SK-N-SH (cell line): ENCODE measurements around the gene NFASC. TPM values are rescaled to one million over a fixed set of nuclear protein-coding genes. Genes with fewer than 3 reads are reported as not detected.

Experiments
- CTCF ChIA-PET: fragments of 300-600, 350-600 bp; formaldehyde crosslinking; extraction: SDS; loops from one replicate; lab custom pipeline; 2021; lab: Yijun Ruan, JAX
- POLR2A ChIA-PET: fragments of 350-600 bp; sonication (Branson Sonifier 250); formaldehyde crosslinking; extraction: SDS; loops from one replicate; lab custom pipeline; 2020; ENCODE audit warnings: antibody characterized with exemption, inconsistent platforms; lab: Yijun Ruan, JAX
- DNase-seq: peaks from one replicate; pipeline ENCODE4 v3.0.0; 2012
- H2AFZ ChIP-seq: fragments of 200-600 bp; sonication (generic); 2 replicates; pipeline ENCODE4 v1.8.1; 2016; ENCODE audit warnings: antibody characterized with exemption, mild to moderate bottlenecking, low read depth
- H3F3A ChIP-seq: fragments of 200-600 bp; sonication (generic); replicated peaks from 2 replicates; pipeline ENCODE3; 2016; ENCODE audit warnings: antibody characterized with exemption, mild to moderate bottlenecking; ENCODE audit not compliant: insufficient read depth
- H3K27ac ChIP-seq, 2 experiments: fragments of 200-500 bp in 1 of 2; fragments of 200-600 bp in 1 of 2; sonication (Bioruptor generic) in 1 of 2; sonication (generic), shearing (Covaris generic) in 1 of 2; 2 replicates each; pipeline versions ENCODE4 v1.5.1 to v1.6.1; 2014 to 2016; ENCODE audit warnings: low read depth in 2 of 2, inconsistent platforms in 1 of 2, low read length in 1 of 2, mild to moderate bottlenecking in 1 of 2, mixed read lengths in 1 of 2
- H3K27me3 ChIP-seq: fragments of 200-600 bp; sonication (generic), shearing (Covaris generic); 2 replicates; pipeline ENCODE4 v1.6.1; 2016; ENCODE audit warnings: mixed run types; ENCODE audit not compliant: insufficient read depth
- H3K36me3 ChIP-seq, 2 experiments: fragments of 200-500 bp in 1 of 2; fragments of 200-600 bp in 1 of 2; sonication (Bioruptor generic) in 1 of 2; sonication (generic) in 1 of 2; replicated peaks in 1 of 2; 2 replicates each; pipeline versions ENCODE3 to v1.5.1; 2014 to 2016; ENCODE audit warnings: low read length in 1 of 2, mild to moderate bottlenecking in 1 of 2; ENCODE audit not compliant: insufficient read depth in 2 of 2, control insufficient read depth in 1 of 2
- H3K4me1 ChIP-seq, 2 experiments: fragments of 200-500 bp in 1 of 2; fragments of 200-600 bp in 1 of 2; sonication (Bioruptor generic) in 1 of 2; sonication (generic), shearing (Covaris generic) in 1 of 2; 2 replicates each; pipeline versions ENCODE4 v1.5.1 to v1.6.1; 2014 to 2016; ENCODE audit warnings: low read depth in 1 of 2, low read length in 1 of 2, mixed run types in 1 of 2; ENCODE audit not compliant: insufficient read depth in 2 of 2, control insufficient read depth in 1 of 2
- H3K4me2 ChIP-seq: fragments of 200-600 bp; sonication (generic), shearing (Covaris generic); 2 replicates; pipeline ENCODE4 v1.6.1; 2017; ENCODE audit warnings: mixed run types
- H3K4me3 ChIP-seq, 2 experiments: fragments of 200-500 bp in 1 of 2; fragments of 200-600 bp in 1 of 2; sonication (Bioruptor generic) in 1 of 2; sonication (generic), shearing (Covaris generic) in 1 of 2; 2 replicates each; pipeline versions ENCODE4 v1.5.1 to v1.8.1; 2014 to 2016; ENCODE audit warnings: low read depth in 2 of 2, inconsistent platforms in 1 of 2, low read length in 1 of 2, mild to moderate bottlenecking in 1 of 2, mixed read lengths in 1 of 2, moderate library complexity in 1 of 2
- H3K79me2 ChIP-seq: fragments of 200-600 bp; sonication (generic); 2 replicates; pipeline ENCODE4 v1.8.1; 2017; ENCODE audit warnings: mild to moderate bottlenecking; ENCODE audit not compliant: insufficient read depth
- H3K9ac ChIP-seq: fragments of 200-600 bp; sonication (generic); 2 replicates; pipeline ENCODE4 v1.6.1; 2017; ENCODE audit warnings: mixed run types
- H3K9me2 ChIP-seq: fragments of 200-600 bp; sonication (generic); 2 replicates; pipeline ENCODE4 v1.6.1; 2017; ENCODE audit warnings: mixed run types
- H3K9me3 ChIP-seq: fragments of 200-600 bp; sonication (generic); 2 replicates; pipeline ENCODE4 v1.6.1; 2017; ENCODE audit warnings: mixed run types, mild to moderate bottlenecking, moderate library complexity
- H4K20me1 ChIP-seq: fragments of 200-600 bp; sonication (generic); 2 replicates; pipeline ENCODE4 v1.6.1; 2017; ENCODE audit warnings: mild to moderate bottlenecking, mixed run types; ENCODE audit not compliant: insufficient read depth
- CHD2 ChIP-seq: fragments of 150-350 bp; IDR thresholded peaks from 2 replicates; pipeline ENCODE4 v1.6.1; 2018; ENCODE audit warnings: low read length; ENCODE audit not compliant: partially characterized antibody
- ELF1 ChIP-seq: IDR thresholded peaks from 2 replicates; pipeline ENCODE4 v1.4.0; 2012
- EZH2phosphoT487 ChIP-seq: fragments of 200-600 bp; sonication (generic); IDR thresholded peaks from 2 replicates; pipeline ENCODE4 v1.6.1; 2017; ENCODE audit warnings: low read depth, mixed run types, mild to moderate bottlenecking, antibody characterized with exemption, moderate library complexity, borderline replicate concordance
- GABPA ChIP-seq: IDR thresholded peaks from 2 replicates; pipeline ENCODE4 v1.4.0; 2012; ENCODE audit warnings: low read depth, mild to moderate bottlenecking
- IRF3 ChIP-seq: fragments of 150-350 bp; IDR thresholded peaks from 2 replicates; pipeline ENCODE4 v1.6.1; 2016; ENCODE audit warnings: mild to moderate bottlenecking, low read depth, low read length
- MEF2A ChIP-seq: IDR thresholded peaks from 2 replicates; pipeline ENCODE4 v1.4.0; 2012; ENCODE audit warnings: low read depth, borderline replicate concordance
- MXI1 ChIP-seq: IDR thresholded peaks from 2 replicates; pipeline ENCODE4 v1.6.1; 2012; ENCODE audit warnings: mild to moderate bottlenecking, low read depth, low read length, improper control_type of control experiment
- NFIC ChIP-seq: IDR thresholded peaks from 2 replicates; pipeline ENCODE4 v1.4.0; 2012; ENCODE audit warnings: borderline replicate concordance
- POLR2AphosphoS5 ChIP-seq: IDR thresholded peaks from 2 replicates; pipeline ENCODE4 v1.6.1; 2012; ENCODE audit warnings: low read depth, low read length
- RAD21 ChIP-seq: IDR thresholded peaks from 2 replicates; pipeline ENCODE4 v1.6.1; 2012; ENCODE audit warnings: mild to moderate bottlenecking, low read length
- RCOR1 ChIP-seq: fragments of 150-350 bp; IDR thresholded peaks from 2 replicates; pipeline ENCODE4 v1.6.1; 2017; ENCODE audit warnings: antibody characterized with exemption, low read length
- RFX5 ChIP-seq: IDR thresholded peaks from 2 replicates; pipeline ENCODE4 v1.6.1; 2012; ENCODE audit warnings: mild to moderate bottlenecking, improper control_type of control experiment, low read length
- SIN3A ChIP-seq: IDR thresholded peaks from 2 replicates; pipeline ENCODE4 v1.6.1; 2012; ENCODE audit warnings: low read depth, mild to moderate bottlenecking, low read length, moderate library complexity, borderline replicate concordance
- SMC3 ChIP-seq: IDR thresholded peaks from 2 replicates; pipeline ENCODE4 v1.6.1; 2012; ENCODE audit warnings: low read depth, low read length, improper control_type of control experiment
- TAF1 ChIP-seq: IDR thresholded peaks from 2 replicates; pipeline ENCODE4 v1.6.1; 2012; ENCODE audit warnings: low read depth, mild to moderate bottlenecking, low read length, moderate library complexity, borderline replicate concordance
- TCF12 ChIP-seq: IDR thresholded peaks from 2 replicates; pipeline ENCODE4 v1.4.0; 2012
- USF1 ChIP-seq: IDR thresholded peaks from 2 replicates; pipeline ENCODE4 v1.4.0; 2012; ENCODE audit warnings: low read depth, borderline replicate concordance
- USF2 ChIP-seq: fragments of 150-350 bp; IDR thresholded peaks from 2 replicates; pipeline ENCODE4 v1.6.1; 2017; ENCODE audit warnings: antibody characterized with exemption, low read length, low read depth, borderline replicate concordance
- ZBTB33 ChIP-seq: IDR thresholded peaks from 2 replicates; pipeline ENCODE4 v1.4.0; 2012; ENCODE audit warnings: low read depth, borderline replicate concordance
- WGBS: methylation state at CpG from one replicate; pipeline ENCODE4 v1.1.6; 2017; ENCODE audit warnings: low lambda C conversion rate; 5-methylcytosine and 5-hydroxymethylcytosine counted together
- polyA plus RNA-seq, 3 experiments: library from polyadenylated mRNA; depleted of rRNA; stranded (reverse); fragments of >200 nt; gene quantifications; 2 replicates each; pipeline ENCODE4 v1.2.3, GENCODE V29; 2012
- TF ChIP-seq, protein P1 (sequence below): fragments of 200-600 bp; sonication (generic); IDR thresholded peaks from 2 replicates; pipeline ENCODE4 v1.6.1; 2017; ENCODE audit warnings: antibody characterized with exemption, mild to moderate bottlenecking, moderate library complexity

The NFASC gene
- polyA plus RNA-seq, 1 of the 3 experiments (the other 2 are of a cell fraction) = 6.0 TPM

GRCh38 chr1:205060746-205061145, 190.1 kb downstream of the NFASC start (continued):
- no peak for TF ChIP-seq USF2
- TF ChIP-seq GABPA = no peak
- no peak for TF ChIP-seq TCF12
- TF ChIP-seq USF1 = no peak
- no peak for TF ChIP-seq CHD2
- TF ChIP-seq RFX5 = no peak
- no peak for TF ChIP-seq MEF2A
- no peak for TF ChIP-seq POLR2AphosphoS5
- TF ChIP-seq ZBTB33 = no peak

- H3F3A ChIP-seq = no peaks in the 10 kb centered on the region
- no peaks in the 10 kb centered on the region for H3K27me3 ChIP-seq
- TF ChIP-seq RCOR1 = no peak
- H4K20me1 ChIP-seq = no peaks in the 10 kb centered on the region
- no peak overlapping the region for H2AFZ ChIP-seq
- no peaks in the 10 kb centered on the region for H3K9me3 ChIP-seq
- H3K9me2 ChIP-seq = no peaks in the 10 kb centered on the region
- no peak overlapping the region; a peak in 1 of 4 replicates for H3K4me3 ChIP-seq
- no peaks in the 10 kb centered on the region for H3K79me2 ChIP-seq
- ChIA-PET POLR2A (interaction anchor here (1.1 kb wide), 2 partner anchors 72 to 88 kb away, joined by 3 to 7 read pairs; no protein-coding TSS in a partner anchor), CTCF (interaction anchor here (0.6 to 18.8 kb wide), 61 partner anchors 9 to 376 kb away, joined by 3 to 756 read pairs (median 6); partner anchors contain the start of genes CNTN2, RBBP5 and TMEM81)
- no peak overlapping the region for H3K4me2 ChIP-seq
- WGBS = 20% methylated on average over 1 of the region's 14 CpGs
- no peak for DNase-seq
- H3K36me3 ChIP-seq = no peaks in the 10 kb centered on the region
- no peak overlapping the region for H3K27ac ChIP-seq
- H3K4me1 ChIP-seq = peaks cover 0 to 5% of the 10 kb centered on the region in 2 experiments; a peak in 1 of 4 replicates
- no peak overlapping the region for H3K9ac ChIP-seq
Measured at GRCh38 chr1:205061227-205061626, 190.6 kb downstream of the NFASC start.

GRCh38 chr1:205061665-205062069, 191.0 kb downstream of the NFASC start:
- H3K4me3 ChIP-seq = no peak overlapping the region; a peak in 1 of 4 replicates
- no peaks in the 10 kb centered on the region for H4K20me1 ChIP-seq
- H3K9ac ChIP-seq = no peak overlapping the region
- H3K4me2 ChIP-seq = no peak overlapping the region
- CTCF ChIA-PET = interaction anchor here (0.6 to 18.8 kb wide), 72 partner anchors 8 to 375 kb away, joined by 3 to 756 read pairs (median 5); partner anchors contain the start of genes CNTN2, RBBP5 and TMEM81
- no peaks in the 10 kb centered on the region for H3K79me2 ChIP-seq
- no peaks in the 10 kb centered on the region for H3K9me3 ChIP-seq
- POLR2A ChIA-PET = interaction anchor here (1.1 kb wide), 2 partner anchors 72 to 88 kb away, joined by 3 to 7 read pairs; no protein-coding TSS in a partner anchor
- no peaks in the 10 kb centered on the region for H3F3A ChIP-seq
- 41% methylated on average over 12 of the region's 13 CpGs for WGBS
- no peaks in the 10 kb centered on the region for H3K36me3 ChIP-seq
- TF ChIP-seq RAD21 = peak; percentile 92
- no peak for TF ChIP-seq SIN3A
- TF ChIP-seq, protein P1, sequence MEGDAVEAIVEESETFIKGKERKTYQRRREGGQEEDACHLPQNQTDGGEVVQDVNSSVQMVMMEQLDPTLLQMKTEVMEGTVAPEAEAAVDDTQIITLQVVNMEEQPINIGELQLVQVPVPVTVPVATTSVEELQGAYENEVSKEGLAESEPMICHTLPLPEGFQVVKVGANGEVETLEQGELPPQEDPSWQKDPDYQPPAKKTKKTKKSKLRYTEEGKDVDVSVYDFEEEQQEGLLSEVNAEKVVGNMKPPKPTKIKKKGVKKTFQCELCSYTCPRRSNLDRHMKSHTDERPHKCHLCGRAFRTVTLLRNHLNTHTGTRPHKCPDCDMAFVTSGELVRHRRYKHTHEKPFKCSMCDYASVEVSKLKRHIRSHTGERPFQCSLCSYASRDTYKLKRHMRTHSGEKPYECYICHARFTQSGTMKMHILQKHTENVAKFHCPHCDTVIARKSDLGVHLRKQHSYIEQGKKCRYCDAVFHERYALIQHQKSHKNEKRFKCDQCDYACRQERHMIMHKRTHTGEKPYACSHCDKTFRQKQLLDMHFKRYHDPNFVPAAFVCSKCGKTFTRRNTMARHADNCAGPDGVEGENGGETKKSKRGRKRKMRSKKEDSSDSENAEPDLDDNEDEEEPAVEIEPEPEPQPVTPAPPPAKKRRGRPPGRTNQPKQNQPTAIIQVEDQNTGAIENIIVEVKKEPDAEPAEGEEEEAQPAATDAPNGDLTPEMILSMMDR = peak; percentile 96
- TF ChIP-seq NFIC = no peak
- no peak for TF ChIP-seq IRF3
- no peak for TF ChIP-seq TAF1
- TF ChIP-seq SMC3 = peak; percentile 95
- TF ChIP-seq ELF1 = no peak
- no peak for TF ChIP-seq RCOR1
- TF ChIP-seq TCF12 = no peak
- TF ChIP-seq MXI1 = no peak
- TF ChIP-seq EZH2phosphoT487 = no peak
- DNase-seq = peak; percentile 91
- no peaks in the 10 kb centered on the region for H3K27me3 ChIP-seq
- no peaks in the 10 kb centered on the region for H3K9me2 ChIP-seq
- no peak overlapping the region for H3K27ac ChIP-seq
- H2AFZ ChIP-seq = no peak overlapping the region
- peaks cover 0 to 5% of the 10 kb centered on the region in 2 experiments; a peak in 1 of 4 replicates for H3K4me1 ChIP-seq
